Neural cell (in vitro differentiated cells): ENCODE measurements around the gene C12orf42. TPM values are rescaled to one million over a fixed set of nuclear protein-coding genes. Genes with fewer than 3 reads are reported as not detected.

Experiments used
- H2AFZ ChIP-seq: fragments of 200-600, 300-800 bp; sonication (generic), shearing (Covaris generic); 2 replicates; pipeline ENCODE4 v1.6.0; 2014; ENCODE audit warnings: low read depth, mild to moderate bottlenecking, antibody characterized with exemption, low read length, moderate library complexity
- H3F3A ChIP-seq: fragments of 200-600 bp; shearing (Covaris generic); 2 replicates; pipeline ENCODE4 v1.6.1; 2016; ENCODE audit warnings: mild to moderate bottlenecking, moderate library complexity, mixed read lengths, antibody characterized with exemption, low read length; ENCODE audit not compliant: insufficient read depth, poor library complexity, severe bottlenecking
- H3K27ac ChIP-seq: fragments of 200-600, 300-800 bp; sonication (generic), shearing (Covaris generic); 2 replicates; pipeline ENCODE4 v1.5.1; 2014; ENCODE audit warnings: mild to moderate bottlenecking, low read length, moderate library complexity
- H3K27me3 ChIP-seq: fragments of 300-800, 200-600 bp; sonication (generic), shearing (Covaris generic); 2 replicates; pipeline ENCODE4 v1.6.0; 2014; ENCODE audit warnings: mild to moderate bottlenecking, low read depth, low read length, moderate library complexity; ENCODE audit not compliant: insufficient read depth
- H3K36me3 ChIP-seq: fragments of 300-800, 200-600 bp; sonication (generic), shearing (Covaris generic); 2 replicates; pipeline ENCODE4 v1.5.1; 2014; ENCODE audit warnings: mild to moderate bottlenecking, antibody characterized with exemption, low read length, moderate library complexity; ENCODE audit not compliant: insufficient read depth
- H3K4me2 ChIP-seq: fragments of 300-800, 200-600 bp; sonication (generic), shearing (Covaris generic); 2 replicates; pipeline ENCODE4 v1.6.0; 2014; ENCODE audit warnings: mild to moderate bottlenecking, low read length
- H3K4me3 ChIP-seq: fragments of 300-800, 200-600 bp; sonication (generic), shearing (Covaris generic); 2 replicates; pipeline ENCODE4 v1.5.1; 2014; ENCODE audit warnings: mild to moderate bottlenecking, low read length, moderate library complexity
- H3K79me2 ChIP-seq: fragments of 200-600 bp; shearing (Covaris generic); replicated peaks from 2 replicates; pipeline ENCODE4 v1.6.0; 2014; ENCODE audit warnings: mild to moderate bottlenecking, low read length, moderate library complexity; ENCODE audit not compliant: insufficient read depth
- H3K9ac ChIP-seq: fragments of 300-800, 200-600 bp; sonication (generic), shearing (Covaris generic); 2 replicates; pipeline ENCODE4 v1.6.1; 2016; ENCODE audit warnings: mild to moderate bottlenecking, low read length, mixed read lengths
- H3K9me2 ChIP-seq: fragments of 200-600 bp; shearing (Covaris generic); 2 replicates; pipeline ENCODE4 v1.6.1; 2016; ENCODE audit warnings: mild to moderate bottlenecking, low read length, mixed read lengths; ENCODE audit not compliant: insufficient read depth
- H3K9me3 ChIP-seq: fragments of 200-600, 300-800 bp; sonication (generic), shearing (Covaris generic); 2 replicates; pipeline ENCODE4 v1.6.1; 2016; ENCODE audit warnings: mild to moderate bottlenecking, mixed run types, low read length, moderate library complexity, mixed read lengths
- H4K20me1 ChIP-seq: fragments of 200-600 bp; shearing (Covaris generic); 2 replicates; pipeline ENCODE4 v1.6.1; 2016; ENCODE audit warnings: mild to moderate bottlenecking, mixed run types; ENCODE audit not compliant: insufficient read depth
- EP300 ChIP-seq: fragments of 450-650 bp; conservative IDR thresholded peaks from 2 replicates; pipeline ENCODE4 v1.6.1; 2014; ENCODE audit warnings: antibody characterized with exemption, mild to moderate bottlenecking, moderate library complexity; ENCODE audit not compliant: poor library complexity, severe bottlenecking
- EZH2 ChIP-seq: fragments of 200-600, 300-800 bp; shearing (Covaris generic), sonication (generic); IDR thresholded peaks from 2 replicates; pipeline ENCODE4 v1.6.1; 2014; ENCODE audit warnings: antibody characterized with exemption, low read length, borderline replicate concordance, mild to moderate bottlenecking; ENCODE audit not compliant: insufficient read depth, poor library complexity, severe bottlenecking
- MXI1 ChIP-seq: fragments of 450-650 bp; conservative IDR thresholded peaks from 2 replicates; pipeline ENCODE4 v1.6.1; 2014; ENCODE audit warnings: antibody characterized with exemption, mild to moderate bottlenecking; ENCODE audit not compliant: poor library complexity, severe bottlenecking
- POLR2AphosphoS5 ChIP-seq: IDR thresholded peaks from 2 replicates; pipeline ENCODE4 v1.6.1; 2012
- RAD21 ChIP-seq: fragments of 450-650 bp; conservative IDR thresholded peaks from 2 replicates; pipeline ENCODE4 v1.6.1; 2014; ENCODE audit warnings: antibody characterized with exemption, mild to moderate bottlenecking, moderate library complexity
- SMC3 ChIP-seq: fragments of 450-650 bp; conservative IDR thresholded peaks from 2 replicates; pipeline ENCODE4 v1.6.1; 2014; ENCODE audit warnings: antibody characterized with exemption, mild to moderate bottlenecking, moderate library complexity; ENCODE audit not compliant: poor library complexity
- TAF1 ChIP-seq: IDR thresholded peaks from 2 replicates; pipeline ENCODE4 v1.6.1; 2012; ENCODE audit warnings: low read depth
- polyA plus RNA-seq: library from polyadenylated mRNA; depleted of rRNA; stranded (reverse); fragments of >200 nt; gene quantifications from 2 replicates; pipeline ENCODE4 v1.2.3, GENCODE V29; 2014
- TF ChIP-seq, protein P1 (sequence below): fragments of 450-650 bp; IDR thresholded peaks from 2 replicates; pipeline ENCODE4 v1.5.1; 2014; ENCODE audit warnings: antibody characterized with exemption, mild to moderate bottlenecking, moderate library complexity; ENCODE audit not compliant: poor library complexity, severe bottlenecking
- TF ChIP-seq, protein P2 (sequence below): IDR thresholded peaks from 2 replicates; pipeline ENCODE4 v1.6.1; 2012; ENCODE audit warnings: borderline replicate concordance

The C12orf42 gene
- polyA plus RNA-seq, 1 donor from 2014 or later, result 0.54 TPM

DNA sequence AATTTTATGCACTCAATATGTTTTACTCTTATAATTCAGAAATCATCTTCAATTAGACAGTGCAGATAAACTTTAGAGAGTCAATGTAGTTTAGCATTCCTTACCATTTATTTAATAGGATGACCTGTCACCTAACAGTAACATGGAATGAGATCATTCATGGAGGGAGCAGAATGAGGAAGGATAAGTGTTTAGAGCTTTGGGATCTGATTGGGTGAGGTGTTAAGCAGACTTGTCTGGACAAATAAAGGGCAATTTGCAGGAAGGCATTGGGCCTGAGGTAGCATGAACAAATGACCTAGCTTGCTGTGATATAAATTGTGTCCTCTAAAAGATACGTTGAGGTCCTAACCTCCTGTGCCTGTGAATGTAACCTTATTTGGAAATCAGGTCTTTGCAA lies 187.4 kb downstream of the C12orf42 start:
- H3K9me2 ChIP-seq, result no peaks in the 10 kb centered on the region
- H3K27ac ChIP-seq, result no peak overlapping the region
- H3K4me2 ChIP-seq, result no peak overlapping the region
- H4K20me1 ChIP-seq, result no peaks in the 10 kb centered on the region
- no peak for TF ChIP-seq EZH2
- no peak for TF ChIP-seq EP300
- TF ChIP-seq RAD21, result no peak
- TF ChIP-seq POLR2AphosphoS5, result no peak
- no peak for TF ChIP-seq MXI1
- no peak for TF ChIP-seq SMC3
- TF ChIP-seq TAF1, result no peak
- TF ChIP-seq, protein P1, sequence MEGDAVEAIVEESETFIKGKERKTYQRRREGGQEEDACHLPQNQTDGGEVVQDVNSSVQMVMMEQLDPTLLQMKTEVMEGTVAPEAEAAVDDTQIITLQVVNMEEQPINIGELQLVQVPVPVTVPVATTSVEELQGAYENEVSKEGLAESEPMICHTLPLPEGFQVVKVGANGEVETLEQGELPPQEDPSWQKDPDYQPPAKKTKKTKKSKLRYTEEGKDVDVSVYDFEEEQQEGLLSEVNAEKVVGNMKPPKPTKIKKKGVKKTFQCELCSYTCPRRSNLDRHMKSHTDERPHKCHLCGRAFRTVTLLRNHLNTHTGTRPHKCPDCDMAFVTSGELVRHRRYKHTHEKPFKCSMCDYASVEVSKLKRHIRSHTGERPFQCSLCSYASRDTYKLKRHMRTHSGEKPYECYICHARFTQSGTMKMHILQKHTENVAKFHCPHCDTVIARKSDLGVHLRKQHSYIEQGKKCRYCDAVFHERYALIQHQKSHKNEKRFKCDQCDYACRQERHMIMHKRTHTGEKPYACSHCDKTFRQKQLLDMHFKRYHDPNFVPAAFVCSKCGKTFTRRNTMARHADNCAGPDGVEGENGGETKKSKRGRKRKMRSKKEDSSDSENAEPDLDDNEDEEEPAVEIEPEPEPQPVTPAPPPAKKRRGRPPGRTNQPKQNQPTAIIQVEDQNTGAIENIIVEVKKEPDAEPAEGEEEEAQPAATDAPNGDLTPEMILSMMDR, result no peak
- TF ChIP-seq, protein P2, sequence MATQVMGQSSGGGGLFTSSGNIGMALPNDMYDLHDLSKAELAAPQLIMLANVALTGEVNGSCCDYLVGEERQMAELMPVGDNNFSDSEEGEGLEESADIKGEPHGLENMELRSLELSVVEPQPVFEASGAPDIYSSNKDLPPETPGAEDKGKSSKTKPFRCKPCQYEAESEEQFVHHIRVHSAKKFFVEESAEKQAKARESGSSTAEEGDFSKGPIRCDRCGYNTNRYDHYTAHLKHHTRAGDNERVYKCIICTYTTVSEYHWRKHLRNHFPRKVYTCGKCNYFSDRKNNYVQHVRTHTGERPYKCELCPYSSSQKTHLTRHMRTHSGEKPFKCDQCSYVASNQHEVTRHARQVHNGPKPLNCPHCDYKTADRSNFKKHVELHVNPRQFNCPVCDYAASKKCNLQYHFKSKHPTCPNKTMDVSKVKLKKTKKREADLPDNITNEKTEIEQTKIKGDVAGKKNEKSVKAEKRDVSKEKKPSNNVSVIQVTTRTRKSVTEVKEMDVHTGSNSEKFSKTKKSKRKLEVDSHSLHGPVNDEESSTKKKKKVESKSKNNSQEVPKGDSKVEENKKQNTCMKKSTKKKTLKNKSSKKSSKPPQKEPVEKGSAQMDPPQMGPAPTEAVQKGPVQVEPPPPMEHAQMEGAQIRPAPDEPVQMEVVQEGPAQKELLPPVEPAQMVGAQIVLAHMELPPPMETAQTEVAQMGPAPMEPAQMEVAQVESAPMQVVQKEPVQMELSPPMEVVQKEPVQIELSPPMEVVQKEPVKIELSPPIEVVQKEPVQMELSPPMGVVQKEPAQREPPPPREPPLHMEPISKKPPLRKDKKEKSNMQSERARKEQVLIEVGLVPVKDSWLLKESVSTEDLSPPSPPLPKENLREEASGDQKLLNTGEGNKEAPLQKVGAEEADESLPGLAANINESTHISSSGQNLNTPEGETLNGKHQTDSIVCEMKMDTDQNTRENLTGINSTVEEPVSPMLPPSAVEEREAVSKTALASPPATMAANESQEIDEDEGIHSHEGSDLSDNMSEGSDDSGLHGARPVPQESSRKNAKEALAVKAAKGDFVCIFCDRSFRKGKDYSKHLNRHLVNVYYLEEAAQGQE, result no peak
- no peaks in the 10 kb centered on the region for H3K79me2 ChIP-seq
- no peaks in the 10 kb centered on the region for H3F3A ChIP-seq
- H3K4me3 ChIP-seq, result no peak overlapping the region
- H3K36me3 ChIP-seq, result no peaks in the 10 kb centered on the region
- no peak overlapping the region for H2AFZ ChIP-seq
- no peaks in the 10 kb centered on the region for H3K9me3 ChIP-seq
- no peak overlapping the region for H3K9ac ChIP-seq
- no peaks in the 10 kb centered on the region for H3K27me3 ChIP-seq

DNA sequence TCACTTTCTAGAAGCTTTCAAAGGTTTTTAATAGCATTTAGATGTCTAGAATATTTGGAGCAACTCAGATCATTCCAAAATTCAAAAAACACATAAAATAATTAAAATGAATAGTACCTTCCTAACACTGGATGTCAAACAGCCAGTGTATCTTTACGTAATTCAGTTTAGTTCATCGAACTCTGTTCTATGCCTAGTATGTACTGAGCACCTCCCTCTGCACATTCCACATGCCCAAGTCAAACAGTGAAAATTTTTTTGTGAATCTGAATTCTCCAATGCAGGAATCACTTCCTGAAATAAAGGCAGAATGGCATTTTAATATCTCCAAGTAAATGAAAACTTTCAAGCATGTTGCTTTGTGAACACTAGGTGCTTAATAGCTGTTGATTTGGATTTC lies 192.3 kb downstream of the C12orf42 start:
- Histone ChIP-seq H3K27ac (no peak overlapping the region), H3K4me3 (no peak overlapping the region), H3K9me3 (no peaks in the 10 kb centered on the region), H3F3A (no peaks in the 10 kb centered on the region), H3K9ac (no peak overlapping the region), H3K27me3 (peaks cover 9% of the 10 kb centered on the region), H3K36me3 (no peaks in the 10 kb centered on the region), H3K4me2 (no peak overlapping the region), H3K79me2 (no peaks in the 10 kb centered on the region), H3K9me2 (no peaks in the 10 kb centered on the region), H4K20me1 (no peaks in the 10 kb centered on the region), H2AFZ (no peak overlapping the region)
- no peak for TF ChIP-seq POLR2AphosphoS5
- no peak for TF ChIP-seq EP300
- TF ChIP-seq, protein P2, result no peak
- TF ChIP-seq, protein P1, result no peak
- TF ChIP-seq SMC3, result no peak
- TF ChIP-seq RAD21, result no peak
- no peak for TF ChIP-seq EZH2
- TF ChIP-seq TAF1, result no peak
- TF ChIP-seq MXI1, result no peak
